CD8-positive, alpha-beta memory T cell (primary cell): ENCODE measurements around the gene CLEC2L. TPM values are rescaled to one million over a fixed set of nuclear protein-coding genes. Genes with fewer than 3 reads are reported as not detected.

Experiments
- CTCF ChIA-PET: fragments of 350-600 bp; sonication (Branson Sonifier 250); formaldehyde crosslinking; loops from one replicate; lab custom pipeline; 2021; ENCODE audit warnings: antibody characterized with exemption; lab: Charles Lee
- POLR2A ChIA-PET: fragments of 350-600 bp; sonication (Branson Sonifier 250); formaldehyde crosslinking; loops from one replicate; lab custom pipeline; 2021; ENCODE audit warnings: antibody characterized with exemption; lab: Charles Lee
- DNase-seq, 5 donors: peaks; one replicate each; pipeline versions ENCODE4 v3.0.0 to v3.0.0-alpha.2; 2020 to 2022; ENCODE audit warnings: mixed read lengths in 1 of 5
- H3K27ac ChIP-seq: one replicate; pipeline ENCODE4 v1.7.0; 2013; ENCODE audit warnings: low read depth, mild to moderate bottlenecking, low read length, moderate library complexity
- H3K27me3 ChIP-seq: 2 replicates; pipeline ENCODE4 v1.7.0; 2013; ENCODE audit warnings: low read length, mild to moderate bottlenecking; ENCODE audit not compliant: insufficient read depth, poor library complexity, severe bottlenecking
- H3K36me3 ChIP-seq: 2 replicates; pipeline ENCODE4 v1.7.0; 2013; ENCODE audit warnings: mild to moderate bottlenecking, low read length, moderate library complexity; ENCODE audit not compliant: insufficient read depth
- H3K4me1 ChIP-seq: 2 replicates; pipeline ENCODE4 v1.7.0; 2013; ENCODE audit warnings: mild to moderate bottlenecking, low read length, moderate library complexity; ENCODE audit not compliant: insufficient read depth
- H3K4me3 ChIP-seq: 2 replicates; pipeline ENCODE4 v1.7.0; 2013; ENCODE audit warnings: mild to moderate bottlenecking, low read length
- H3K9me3 ChIP-seq: 2 replicates; pipeline ENCODE4 v1.7.0; 2013; ENCODE audit warnings: mild to moderate bottlenecking, low read length
- H3K27ac Mint-ChIP-seq, 8 donors: one replicate each; pipeline ENCODE4 v1.8.0; 2020 to 2021; ENCODE audit warnings: mixed read lengths in 8 of 8, mild to moderate bottlenecking in 6 of 8, inconsistent platforms in 3 of 8, moderate library complexity in 3 of 8
- H3K27me3 Mint-ChIP-seq, 2 donors: one replicate each; pipeline ENCODE4 v1.8.0; 2020 to 2021; ENCODE audit warnings: mixed read lengths in 2 of 2, mild to moderate bottlenecking in 1 of 2, moderate library complexity in 1 of 2
- H3K36me3 Mint-ChIP-seq, 3 donors: one replicate each; pipeline ENCODE4 v1.8.0; 2020 to 2021; ENCODE audit warnings: mixed read lengths in 3 of 3, inconsistent platforms in 1 of 3, mild to moderate bottlenecking in 1 of 3
- H3K4me1 Mint-ChIP-seq, 3 donors: one replicate each; pipeline ENCODE4 v1.8.0; 2020 to 2021; ENCODE audit warnings: mixed read lengths in 3 of 3, inconsistent platforms in 1 of 3, mild to moderate bottlenecking in 1 of 3
- H3K4me3 Mint-ChIP-seq, 7 donors: one replicate each; pipeline ENCODE4 v1.8.0; 2020 to 2021; ENCODE audit warnings: mixed read lengths in 7 of 7, mild to moderate bottlenecking in 6 of 7, moderate library complexity in 4 of 7, inconsistent platforms in 2 of 7
- H3K9me3 Mint-ChIP-seq, 5 donors: one replicate each; pipeline ENCODE4 v1.8.0; 2020 to 2022; ENCODE audit warnings: mixed read lengths in 5 of 5, mild to moderate bottlenecking in 3 of 5, moderate library complexity in 2 of 5, inconsistent platforms in 1 of 5
- polyA plus RNA-seq: library from polyadenylated mRNA; unstranded; fragments of 300-500 nt; fragmentation: Illumina TruSeq; gene quantifications from one replicate; pipeline ENCODE4 v1.2.3, GENCODE V29; 2021
- total RNA-seq, 2 experiments: library from RNA; stranded (reverse); gene quantifications; one replicate each; pipeline ENCODE4 v1.2.3, GENCODE V29; 2021

The CLEC2L gene
- total and polyA plus RNA-seq, 3 experiments from 2014 or later: not detected

- H3K4me1 Mint-ChIP-seq: no peaks in the 10 kb centered on the region
- H3K27me3 Mint-ChIP-seq: peaks cover 12 to 18% of the 10 kb centered on the region in 2 donors
- CTCF ChIA-PET: no interaction called here
- H3K9me3 Mint-ChIP-seq: no peaks in the 10 kb centered on the region
- Histone ChIP-seq H3K4me3 (no peak overlapping the region), H3K4me1 (no peaks in the 10 kb centered on the region), H3K27me3 (no peaks in the 10 kb centered on the region), H3K36me3 (no peaks in the 10 kb centered on the region), H3K9me3 (no peaks in the 10 kb centered on the region), H3K27ac (no peak overlapping the region)
- POLR2A ChIA-PET: no interaction called here
- H3K36me3 Mint-ChIP-seq: no peaks in the 10 kb centered on the region
- no peak overlapping the region for H3K4me3 Mint-ChIP-seq
- H3K27ac Mint-ChIP-seq: no peak overlapping the region
- no peak for DNase-seq
These were observed 11.6 kb downstream of the CLEC2L start for GRCh38 chr7:139534966-139535651.

GRCh38 chr7:139536152-139536551 is 12.7 kb downstream of the CLEC2L start:
- no peaks in the 10 kb centered on the region for H3K9me3 Mint-ChIP-seq
- H3K36me3 ChIP-seq: no peaks in the 10 kb centered on the region
- DNase-seq: no peak
- no peaks in the 10 kb centered on the region for H3K4me1 Mint-ChIP-seq
- no peak overlapping the region for H3K4me3 Mint-ChIP-seq
- CTCF ChIA-PET: no interaction called here
- no peaks in the 10 kb centered on the region for H3K36me3 Mint-ChIP-seq
- no peak overlapping the region for H3K4me3 ChIP-seq
- no peak overlapping the region for H3K27ac ChIP-seq
- H3K9me3 ChIP-seq: no peaks in the 10 kb centered on the region
- no peaks in the 10 kb centered on the region for H3K27me3 ChIP-seq
- H3K4me1 ChIP-seq: no peaks in the 10 kb centered on the region
- peaks cover 12 to 13% of the 10 kb centered on the region in 2 donors for H3K27me3 Mint-ChIP-seq
- POLR2A ChIA-PET: no interaction called here
- H3K27ac Mint-ChIP-seq: no peak overlapping the region

DNA sequence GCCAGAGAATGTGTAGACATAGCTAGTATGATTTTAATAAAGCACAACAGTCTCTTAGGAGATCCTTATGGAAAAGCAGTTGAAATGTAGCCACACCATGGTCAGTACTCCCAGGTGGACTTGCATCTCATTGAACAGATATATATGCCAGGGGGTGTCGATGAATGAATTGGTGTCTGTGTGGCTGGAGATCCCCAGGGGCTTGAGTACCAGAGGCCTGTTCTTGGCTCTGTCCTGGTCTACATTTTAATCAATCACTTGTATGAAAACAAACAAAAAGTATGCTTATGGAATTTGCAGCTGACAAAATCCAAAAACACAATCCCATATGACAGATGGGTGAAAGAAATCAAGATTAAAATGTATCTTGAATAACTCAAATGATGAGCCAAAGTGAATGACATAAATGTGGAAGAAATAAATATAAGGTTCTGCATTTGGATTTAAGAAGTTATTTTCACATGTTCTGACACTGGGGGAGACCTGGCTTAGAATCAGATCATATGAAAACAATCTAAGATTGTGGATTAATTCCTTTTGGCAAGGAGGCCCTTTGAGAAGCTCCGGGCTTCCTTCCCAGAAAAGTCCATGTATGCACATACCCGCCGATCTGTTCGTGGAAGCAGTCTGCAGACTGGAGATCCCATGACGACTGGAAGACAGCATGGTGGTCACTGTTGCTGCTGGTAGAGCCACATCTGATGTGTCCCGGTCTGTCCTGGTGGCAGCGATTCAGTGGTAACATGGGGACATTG is 15.6 kb downstream of the CLEC2L start:
- POLR2A ChIA-PET: no interaction called here
- Mint-ChIP-seq H3K27ac (no peak overlapping the region), H3K36me3 (no peaks in the 10 kb centered on the region), H3K27me3 (peaks cover 3 to 5% of the 10 kb centered on the region in 2 donors), H3K4me3 (no peak overlapping the region), H3K9me3 (no peaks in the 10 kb centered on the region), H3K4me1 (no peaks in the 10 kb centered on the region)
- Histone ChIP-seq H3K27ac (no peak overlapping the region), H3K27me3 (no peaks in the 10 kb centered on the region), H3K4me1 (no peaks in the 10 kb centered on the region), H3K4me3 (no peak overlapping the region), H3K36me3 (no peaks in the 10 kb centered on the region), H3K9me3 (no peaks in the 10 kb centered on the region)
- DNase-seq: no peak
- CTCF ChIA-PET: no interaction called here

DNA sequence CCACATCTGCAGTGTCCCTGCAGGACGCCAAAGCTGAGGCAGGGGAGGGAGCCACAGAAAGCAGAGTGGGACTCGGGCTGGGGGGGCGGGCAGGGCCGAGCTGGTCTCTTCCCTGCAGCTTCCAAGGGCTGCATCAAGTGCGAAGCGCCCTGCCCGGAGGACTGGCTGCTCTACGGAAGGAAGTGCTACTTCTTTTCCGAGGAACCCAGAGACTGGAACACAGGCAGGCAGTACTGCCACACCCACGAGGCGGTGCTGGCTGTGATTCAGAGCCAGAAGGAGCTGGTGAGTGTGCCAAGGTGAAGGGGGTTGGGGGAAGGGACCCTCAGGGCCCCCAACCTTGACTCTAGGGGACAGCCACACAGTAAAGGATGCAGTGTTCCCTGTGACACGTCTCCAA is 16.7 kb downstream of the CLEC2L start:
- H3K4me1 ChIP-seq: no peaks in the 10 kb centered on the region
- no peaks in the 10 kb centered on the region for H3K36me3 ChIP-seq
- Mint-ChIP-seq H3K4me1 (no peaks in the 10 kb centered on the region), H3K27ac (no peak overlapping the region), H3K27me3 (peaks cover under 1 to 4% of the 10 kb centered on the region in 2 donors), H3K9me3 (no peaks in the 10 kb centered on the region), H3K36me3 (no peaks in the 10 kb centered on the region), H3K4me3 (no peak overlapping the region)
- no peaks in the 10 kb centered on the region for H3K9me3 ChIP-seq
- no peaks in the 10 kb centered on the region for H3K27me3 ChIP-seq
- no peak for DNase-seq
- no peak overlapping the region for H3K27ac ChIP-seq
- H3K4me3 ChIP-seq: no peak overlapping the region
- POLR2A ChIA-PET: no interaction called here
- CTCF ChIA-PET: no interaction called here

DNA sequence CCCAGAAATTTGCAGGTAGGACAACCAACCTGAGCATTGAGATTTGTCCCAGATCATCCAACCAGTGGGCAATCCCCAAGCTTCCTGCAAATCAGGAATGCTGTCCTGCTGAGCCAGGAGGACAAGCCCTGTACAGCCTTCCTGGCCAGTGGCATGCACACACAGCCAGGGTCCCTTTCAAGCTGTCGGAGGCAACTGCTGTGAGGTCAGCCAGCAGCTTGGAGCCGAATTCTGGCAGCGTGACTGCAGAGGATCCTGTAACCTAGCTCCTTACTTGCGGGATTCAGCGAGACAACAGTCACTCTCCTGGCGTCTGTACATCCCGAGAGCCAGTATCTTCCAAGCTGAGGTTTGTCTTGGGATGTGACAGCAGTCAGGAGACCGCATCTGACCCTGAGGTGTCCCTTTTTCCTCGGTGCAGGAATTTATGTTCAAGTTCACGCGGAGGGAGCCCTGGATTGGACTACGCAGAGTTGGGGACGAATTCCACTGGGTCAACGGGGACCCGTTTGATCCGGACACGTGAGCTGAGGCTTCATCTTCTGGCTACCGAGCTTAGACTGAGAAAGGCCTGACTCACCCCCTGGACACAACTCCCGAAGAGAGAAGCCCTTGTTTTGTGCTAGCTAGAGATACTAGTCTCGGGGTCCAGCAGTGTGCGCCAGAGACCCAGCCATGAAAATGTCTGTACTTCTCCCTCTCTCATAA is 18.3 kb downstream of the CLEC2L start:
- H3K4me1 ChIP-seq: no peaks in the 10 kb centered on the region
- H3K4me3 Mint-ChIP-seq: no peak overlapping the region
- H3K4me3 ChIP-seq: no peak overlapping the region
- DNase-seq: no peak
- POLR2A ChIA-PET: no interaction called here
- CTCF ChIA-PET: no interaction called here
- H3K9me3 ChIP-seq: no peaks in the 10 kb centered on the region
- H3K27me3 Mint-ChIP-seq: no peaks in the 10 kb centered on the region
- peak overlapping the region; percentile 0 for H3K27ac ChIP-seq
- no peaks in the 10 kb centered on the region for H3K9me3 Mint-ChIP-seq
- no peaks in the 10 kb centered on the region for H3K27me3 ChIP-seq
- H3K36me3 ChIP-seq: no peaks in the 10 kb centered on the region
- no peaks in the 10 kb centered on the region for H3K36me3 Mint-ChIP-seq
- no peak overlapping the region for H3K27ac Mint-ChIP-seq
- H3K4me1 Mint-ChIP-seq: no peaks in the 10 kb centered on the region

- Mint-ChIP-seq H3K36me3 (no peaks in the 10 kb centered on the region), H3K9me3 (no peaks in the 10 kb centered on the region), H3K4me3 (no peak overlapping the region), H3K27ac (no peak overlapping the region), H3K27me3 (no peaks in the 10 kb centered on the region), H3K4me1 (no peaks in the 10 kb centered on the region)
- ChIA-PET CTCF (no interaction called here), POLR2A (no interaction called here)
- no peak for DNase-seq
- no peak overlapping the region for H3K4me3 ChIP-seq
- H3K9me3 ChIP-seq: no peaks in the 10 kb centered on the region
- H3K4me1 ChIP-seq: no peaks in the 10 kb centered on the region
- H3K27ac ChIP-seq: peak overlapping the region; percentile 0
- H3K27me3 ChIP-seq: no peaks in the 10 kb centered on the region
- H3K36me3 ChIP-seq: no peaks in the 10 kb centered on the region
These were observed 19.0 kb downstream of the CLEC2L start for GRCh38 chr7:139542308-139543151.

DNA sequence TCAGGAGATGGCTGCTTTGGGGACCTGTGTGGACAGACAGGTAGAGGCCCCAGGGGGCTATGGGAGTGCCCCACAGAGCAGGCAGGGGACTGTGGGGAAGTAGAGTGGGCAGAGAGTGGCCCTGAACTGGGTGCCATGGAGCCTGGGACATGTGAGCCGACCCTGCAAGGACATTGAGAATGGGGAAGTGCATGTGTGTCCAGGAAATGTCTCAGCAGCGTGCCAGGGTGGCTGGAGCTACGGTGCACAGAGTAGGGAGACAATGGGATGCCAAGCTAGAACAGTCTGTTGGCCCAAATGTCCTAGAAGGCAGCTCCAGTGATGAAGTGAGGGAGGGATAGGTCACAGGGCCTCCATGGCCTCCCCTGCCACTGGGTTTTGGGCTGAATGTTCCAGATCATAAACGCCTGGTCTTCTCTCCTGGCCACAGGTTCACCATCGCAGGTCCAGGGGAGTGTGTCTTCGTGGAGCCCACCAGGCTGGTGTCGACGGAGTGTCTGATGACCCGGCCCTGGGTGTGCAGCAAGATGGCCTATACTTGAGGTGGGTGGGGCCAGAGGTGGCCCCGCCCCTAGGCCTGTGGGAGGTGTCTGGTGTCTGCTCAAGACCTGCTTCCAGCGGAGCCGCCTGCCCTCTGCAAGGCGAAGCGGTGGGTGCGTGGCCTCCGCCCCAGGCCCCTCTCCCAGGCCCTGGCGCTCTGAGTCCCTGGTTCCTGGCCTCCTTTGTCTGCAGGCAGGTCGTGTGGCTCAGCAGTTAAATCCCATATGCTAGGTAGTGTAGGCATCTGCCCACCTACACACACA is 20.5 kb downstream of the CLEC2L start:
- H3K36me3 Mint-ChIP-seq: no peaks in the 10 kb centered on the region
- no peak overlapping the region for H3K27ac Mint-ChIP-seq
- no peak for DNase-seq
- no peaks in the 10 kb centered on the region for H3K27me3 ChIP-seq
- peak overlapping the region; percentile 16 for H3K27ac ChIP-seq
- H3K27me3 Mint-ChIP-seq: no peaks in the 10 kb centered on the region
- H3K4me3 ChIP-seq: no peak overlapping the region
- H3K4me3 Mint-ChIP-seq: no peak overlapping the region
- no peaks in the 10 kb centered on the region for H3K9me3 Mint-ChIP-seq
- no peaks in the 10 kb centered on the region for H3K36me3 ChIP-seq
- H3K4me1 ChIP-seq: no peaks in the 10 kb centered on the region
- no peaks in the 10 kb centered on the region for H3K4me1 Mint-ChIP-seq
- H3K9me3 ChIP-seq: no peaks in the 10 kb centered on the region
- ChIA-PET POLR2A (no interaction called here), CTCF (no interaction called here)
